ENCODE measurements around the gene CDR2.

Gene CDR2

GRCh38 chr16:22317001-22317530 is 57.4 kb downstream of the CDR2 start:
- H3K79me1 ChIP-seq (ENCODE audit: low read length) = peaks cover 7% of the 10 kb centered on the region
- H2BK120ac ChIP-seq (ENCODE audit: low read depth, low read length) = no peak overlapping the region
- WGBS (ENCODE audit: extremely low coverage, insufficient coverage, low lambda C conversion rate) = no CpG with 5 or more reads among the region's 17 CpGs
- no peak overlapping the region for H3K9ac ChIP-seq (ENCODE audit: low read length)
- no peak overlapping the region for H2AK5ac ChIP-seq (ENCODE audit: low read length)
- H2BK15ac ChIP-seq (replicated peaks; ENCODE audit: low read depth) = no peak overlapping the region
- no peak overlapping the region for H3K18ac ChIP-seq (ENCODE audit: low read length)
- H3K4ac ChIP-seq (ENCODE audit: low read depth, low read length) = no peak overlapping the region
- no peak overlapping the region for H3K27ac ChIP-seq (ENCODE audit: low read depth, low read length)
- H3K36me3 ChIP-seq (ENCODE audit: control insufficient read depth, insufficient read depth, low read length) = peaks cover 10% of the 10 kb centered on the region
- no peak for DNase-seq
- H3K79me2 ChIP-seq (ENCODE audit: control insufficient read depth, insufficient read depth, low read length) = peaks cover 3% of the 10 kb centered on the region
- no peak overlapping the region for H4K8ac ChIP-seq (ENCODE audit: low read depth, low read length)
- no peak overlapping the region for H3K4me3 ChIP-seq (ENCODE audit: low read length)
- H4K5ac ChIP-seq (ENCODE audit: low read length) = no peak overlapping the region
- H2BK5ac ChIP-seq (ENCODE audit: low read length) = no peak overlapping the region
- no peak overlapping the region for H3K23ac ChIP-seq (ENCODE audit: low read length)
- no peaks in the 10 kb centered on the region for H3K27me3 ChIP-seq (ENCODE audit: insufficient read depth, low read length, poor library complexity)
- H3K56ac ChIP-seq (ENCODE audit: low read length) = no peak overlapping the region
- no peaks in the 10 kb centered on the region for H3K4me1 ChIP-seq (ENCODE audit: control insufficient read depth, low read depth, low read length)
- no peak overlapping the region for H3K4me2 ChIP-seq (ENCODE audit: low read length)

GRCh38 chr16:22316411-22316811 is 58.0 kb downstream of the CDR2 start:
- H3K23ac ChIP-seq (ENCODE audit: low read length) = no peak overlapping the region

GRCh38 chr16:22315979-22316378 is 58.4 kb downstream of the CDR2 start:
- Histone ChIP-seq H3K79me1 (ENCODE audit: low read length) (no peaks in the 10 kb centered on the region), H3K4me1 (ENCODE audit: control insufficient read depth, low read depth, low read length) (no peaks in the 10 kb centered on the region), H3K79me2 (ENCODE audit: control insufficient read depth, insufficient read depth, low read length) (no peaks in the 10 kb centered on the region), H3K23ac (ENCODE audit: low read length) (no peak overlapping the region), H2BK120ac (ENCODE audit: low read depth, low read length) (no peak overlapping the region), H3K36me3 (ENCODE audit: control insufficient read depth, insufficient read depth, low read length) (peaks cover 7% of the 10 kb centered on the region), H3K4me2 (ENCODE audit: low read length) (no peak overlapping the region), H3K56ac (ENCODE audit: low read length) (no peak overlapping the region), H3K4me3 (ENCODE audit: low read length) (no peak overlapping the region), H2BK15ac (replicated peaks; ENCODE audit: low read depth) (no peak overlapping the region), H2BK5ac (ENCODE audit: low read length) (no peak overlapping the region), H3K27ac (ENCODE audit: low read depth, low read length) (no peak overlapping the region), H4K5ac (ENCODE audit: low read length) (no peak overlapping the region), H2AK5ac (ENCODE audit: low read length) (no peak overlapping the region), H3K4ac (ENCODE audit: low read depth, low read length) (no peak overlapping the region), H3K27me3 (ENCODE audit: insufficient read depth, low read length, poor library complexity) (no peaks in the 10 kb centered on the region), H3K9ac (ENCODE audit: low read length) (no peak overlapping the region), H4K8ac (ENCODE audit: low read depth, low read length) (no peak overlapping the region), H3K18ac (ENCODE audit: low read length) (no peak overlapping the region)
- no CpG with 5 or more reads among the region's 1 CpG for WGBS (ENCODE audit: extremely low coverage, insufficient coverage, low lambda C conversion rate)
- DNase-seq = no peak

More at GRCh38 chr16:22316411-22316811, 58.0 kb downstream of the CDR2 start:
- H3K4ac ChIP-seq (ENCODE audit: low read depth, low read length) = no peak overlapping the region
- H4K8ac ChIP-seq (ENCODE audit: low read depth, low read length) = no peak overlapping the region
- H3K27me3 ChIP-seq (ENCODE audit: insufficient read depth, low read length, poor library complexity) = no peaks in the 10 kb centered on the region
- no peaks in the 10 kb centered on the region for H3K4me1 ChIP-seq (ENCODE audit: control insufficient read depth, low read depth, low read length)
- no peak overlapping the region for H3K56ac ChIP-seq (ENCODE audit: low read length)
- H2BK15ac ChIP-seq (replicated peaks; ENCODE audit: low read depth) = no peak overlapping the region
- H3K36me3 ChIP-seq (ENCODE audit: control insufficient read depth, insufficient read depth, low read length) = peaks cover 7% of the 10 kb centered on the region
- H3K79me2 ChIP-seq (ENCODE audit: control insufficient read depth, insufficient read depth, low read length) = no peaks in the 10 kb centered on the region
- no peak for DNase-seq
- H3K9ac ChIP-seq (ENCODE audit: low read length) = no peak overlapping the region
- no peak overlapping the region for H2BK120ac ChIP-seq (ENCODE audit: low read depth, low read length)
- WGBS (ENCODE audit: extremely low coverage, insufficient coverage, low lambda C conversion rate) = no CpG with 5 or more reads among the region's 9 CpGs
- no peak overlapping the region for H2AK5ac ChIP-seq (ENCODE audit: low read length)
- peaks cover under 1% of the 10 kb centered on the region for H3K79me1 ChIP-seq (ENCODE audit: low read length)
- H4K5ac ChIP-seq (ENCODE audit: low read length) = no peak overlapping the region
- no peak overlapping the region for H3K27ac ChIP-seq (ENCODE audit: low read depth, low read length)
- no peak overlapping the region for H3K4me2 ChIP-seq (ENCODE audit: low read length)
- no peak overlapping the region for H2BK5ac ChIP-seq (ENCODE audit: low read length)
- H3K4me3 ChIP-seq (ENCODE audit: low read length) = no peak overlapping the region
- no peak overlapping the region for H3K18ac ChIP-seq (ENCODE audit: low read length)

GRCh38 chr16:22314661-22315626 is 59.5 kb downstream of the CDR2 start:
- Histone ChIP-seq H4K5ac (ENCODE audit: low read length) (no peak overlapping the region), H3K4me2 (ENCODE audit: low read length) (no peak overlapping the region), H2AK5ac (ENCODE audit: low read length) (no peak overlapping the region), H2BK120ac (ENCODE audit: low read depth, low read length) (no peak overlapping the region), H3K27ac (ENCODE audit: low read depth, low read length) (no peak overlapping the region), H4K8ac (ENCODE audit: low read depth, low read length) (no peak overlapping the region), H3K23ac (ENCODE audit: low read length) (no peak overlapping the region), H2BK5ac (ENCODE audit: low read length) (no peak overlapping the region), H3K4me3 (ENCODE audit: low read length) (no peak overlapping the region), H3K18ac (ENCODE audit: low read length) (no peak overlapping the region), H3K36me3 (ENCODE audit: control insufficient read depth, insufficient read depth, low read length) (peaks cover 8% of the 10 kb centered on the region), H2BK15ac (replicated peaks; ENCODE audit: low read depth) (no peak overlapping the region), H3K4me1 (ENCODE audit: control insufficient read depth, low read depth, low read length) (no peaks in the 10 kb centered on the region), H3K27me3 (ENCODE audit: insufficient read depth, low read length, poor library complexity) (no peaks in the 10 kb centered on the region), H3K79me2 (ENCODE audit: control insufficient read depth, insufficient read depth, low read length) (no peaks in the 10 kb centered on the region), H3K9ac (ENCODE audit: low read length) (no peak overlapping the region), H3K79me1 (ENCODE audit: low read length) (no peaks in the 10 kb centered on the region), H3K56ac (ENCODE audit: low read length) (no peak overlapping the region), H3K4ac (ENCODE audit: low read depth, low read length) (no peak overlapping the region)
- WGBS (ENCODE audit: extremely low coverage, insufficient coverage, low lambda C conversion rate) = no CpG with 5 or more reads among the region's 37 CpGs
- no peak for DNase-seq

GRCh38 chr16:22313876-22314470 is 60.4 kb downstream of the CDR2 start:
- WGBS (ENCODE audit: extremely low coverage, insufficient coverage, low lambda C conversion rate) = no CpG with 5 or more reads among the region's 10 CpGs
- Histone ChIP-seq H4K5ac (ENCODE audit: low read length) (no peak overlapping the region), H3K79me1 (ENCODE audit: low read length) (no peaks in the 10 kb centered on the region), H4K8ac (ENCODE audit: low read depth, low read length) (no peak overlapping the region), H3K27ac (ENCODE audit: low read depth, low read length) (no peak overlapping the region), H3K18ac (ENCODE audit: low read length) (no peak overlapping the region), H3K4me1 (ENCODE audit: control insufficient read depth, low read depth, low read length) (no peaks in the 10 kb centered on the region), H2AK5ac (ENCODE audit: low read length) (no peak overlapping the region), H3K23ac (ENCODE audit: low read length) (no peak overlapping the region), H3K56ac (ENCODE audit: low read length) (no peak overlapping the region), H2BK120ac (ENCODE audit: low read depth, low read length) (no peak overlapping the region), H2BK5ac (ENCODE audit: low read length) (no peak overlapping the region), H3K4me3 (ENCODE audit: low read length) (no peak overlapping the region), H2BK15ac (replicated peaks; ENCODE audit: low read depth) (no peak overlapping the region), H3K79me2 (ENCODE audit: control insufficient read depth, insufficient read depth, low read length) (no peaks in the 10 kb centered on the region), H3K4me2 (ENCODE audit: low read length) (no peak overlapping the region), H3K9ac (ENCODE audit: low read length) (no peak overlapping the region), H3K27me3 (ENCODE audit: insufficient read depth, low read length, poor library complexity) (no peaks in the 10 kb centered on the region), H3K36me3 (ENCODE audit: control insufficient read depth, insufficient read depth, low read length) (peaks cover 11% of the 10 kb centered on the region), H3K4ac (ENCODE audit: low read depth, low read length) (no peak overlapping the region)
- no peak for DNase-seq
